GM12891 (cell line): ENCODE results near the gene CEP192.

Experiments
- POLR2A ChIP-seq: IDR thresholded peaks from 2 replicates; pipeline ENCODE4 v1.6.1; 2011; ENCODE audit warnings: low read depth, low read length, control low read depth
- POLR2AphosphoS5 ChIP-seq: IDR thresholded peaks from 2 replicates; pipeline ENCODE4 v1.6.1; 2011; ENCODE audit warnings: low read depth, low read length, control low read depth
- POU2F2 ChIP-seq: IDR thresholded peaks from 2 replicates; pipeline ENCODE4 v1.6.1; 2011; ENCODE audit warnings: low read depth, mild to moderate bottlenecking, control low read depth, low read length, moderate library complexity
- TAF1 ChIP-seq: IDR thresholded peaks from 2 replicates; pipeline ENCODE4 v1.6.1; 2011; ENCODE audit warnings: low read depth, low read length, control low read depth

DNA sequence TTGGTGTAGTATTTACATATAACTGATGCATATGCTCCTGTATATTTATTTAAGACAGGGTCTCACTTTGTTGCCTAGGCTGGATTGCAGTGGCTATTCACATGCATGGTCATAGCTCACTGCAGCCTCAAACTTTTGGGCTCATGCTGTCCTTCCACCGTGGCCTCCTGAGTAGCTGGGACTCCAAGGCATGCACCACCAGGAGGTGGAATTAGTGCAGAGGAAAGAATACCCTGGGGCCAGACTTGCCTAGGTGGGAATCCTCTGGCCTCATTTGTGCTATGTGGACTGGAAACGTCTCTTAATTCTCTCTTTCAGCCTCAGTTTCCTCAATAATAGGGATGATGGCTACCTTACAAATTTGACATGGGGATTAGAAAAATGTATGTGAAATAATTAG lies 2.3 kb downstream of the CEP192 start:
- TF ChIP-seq TAF1 (no peak), POLR2A (no peak), POLR2AphosphoS5 (no peak), POU2F2 (no peak)
